SU-DHL-6 (cell line): Measurements from ENCODE around the gene RIMBP2.

Experiments
- H2AFZ ChIP-seq: fragments of 200-600 bp; sonication (generic); 2 replicates; pipeline ENCODE4 v1.6.1; 2014; ENCODE audit warnings: low read depth, mild to moderate bottlenecking, moderate library complexity, mixed read lengths, antibody characterized with exemption, low read length; ENCODE audit not compliant: severe bottlenecking
- H3F3A ChIP-seq: fragments of 200-600 bp; shearing (Covaris generic); 2 replicates; pipeline ENCODE4 v1.6.0; 2016; ENCODE audit warnings: antibody characterized with exemption, mild to moderate bottlenecking; ENCODE audit not compliant: insufficient read depth
- H3K27ac ChIP-seq: fragments of 200-600 bp; sonication (generic); 2 replicates; pipeline ENCODE4 v1.5.1; 2016; ENCODE audit warnings: low read depth, mild to moderate bottlenecking, low read length, moderate library complexity, mixed read lengths
- H3K27me3 ChIP-seq: fragments of 200-600 bp; sonication (generic), shearing (Covaris generic); 2 replicates; pipeline ENCODE4 v1.6.0; 2014; ENCODE audit warnings: mild to moderate bottlenecking, low read length
- H3K36me3 ChIP-seq: fragments of 200-600 bp; sonication (generic); 2 replicates; pipeline ENCODE4 v1.6.1; 2014; ENCODE audit warnings: mild to moderate bottlenecking, low read length, mixed read lengths
- H3K4me2 ChIP-seq: fragments of 300-600, 200-600 bp; shearing (Covaris generic), sonication (generic); 2 replicates; pipeline ENCODE4 v1.6.0; 2014; ENCODE audit warnings: low read length, low read depth, mild to moderate bottlenecking; ENCODE audit not compliant: poor library complexity, severe bottlenecking
- H3K4me3 ChIP-seq: fragments of 200-600 bp; sonication (generic); 2 replicates; pipeline ENCODE4 v1.5.1; 2014; ENCODE audit warnings: antibody characterized with exemption, low read length, mild to moderate bottlenecking, mixed read lengths; ENCODE audit not compliant: insufficient read depth, poor library complexity, severe bottlenecking
- H3K79me2 ChIP-seq: fragments of 200-600 bp; sonication (generic); 2 replicates; pipeline ENCODE4 v1.6.1; 2014; ENCODE audit warnings: mild to moderate bottlenecking, low read length, moderate library complexity; ENCODE audit not compliant: insufficient read depth
- H3K9ac ChIP-seq: fragments of 200-600 bp; sonication (generic); 2 replicates; pipeline ENCODE4 v1.7.0; 2014; ENCODE audit warnings: mild to moderate bottlenecking, low read length
- H3K9me2 ChIP-seq: fragments of 200-600 bp; sonication (generic); replicated peaks from 2 replicates; pipeline ENCODE4 v1.6.1; 2014; ENCODE audit warnings: low read length; ENCODE audit not compliant: insufficient read depth
- H3K9me3 ChIP-seq: fragments of 200-600 bp; sonication (generic); 2 replicates; pipeline ENCODE4 v1.6.1; 2014; ENCODE audit warnings: low read length, mixed read lengths; ENCODE audit not compliant: insufficient read depth
- H4K20me1 ChIP-seq: fragments of 200-600 bp; sonication (generic); 2 replicates; pipeline ENCODE4 v1.6.1; 2014; ENCODE audit warnings: low read depth, mild to moderate bottlenecking, antibody characterized with exemption, low read length, moderate library complexity, mixed read lengths
- EZH2phosphoT487 ChIP-seq: fragments of 200-600 bp; sonication (generic), shearing (Covaris generic); conservative IDR thresholded peaks from 2 replicates; pipeline ENCODE4 v1.6.1; 2018; ENCODE audit warnings: mild to moderate bottlenecking, antibody characterized with exemption, low read length, moderate library complexity, mixed read lengths
- TF ChIP-seq, protein P1 (sequence below): fragments of 200-600 bp; sonication (generic); IDR thresholded peaks from one replicate; pipeline ENCODE4 v1.5.1; 2017; ENCODE audit warnings: antibody characterized with exemption, mild to moderate bottlenecking, low read length, moderate library complexity; ENCODE audit not compliant: insufficient read depth, poor library complexity, severe bottlenecking

RIMBP2 gene

DNA sequence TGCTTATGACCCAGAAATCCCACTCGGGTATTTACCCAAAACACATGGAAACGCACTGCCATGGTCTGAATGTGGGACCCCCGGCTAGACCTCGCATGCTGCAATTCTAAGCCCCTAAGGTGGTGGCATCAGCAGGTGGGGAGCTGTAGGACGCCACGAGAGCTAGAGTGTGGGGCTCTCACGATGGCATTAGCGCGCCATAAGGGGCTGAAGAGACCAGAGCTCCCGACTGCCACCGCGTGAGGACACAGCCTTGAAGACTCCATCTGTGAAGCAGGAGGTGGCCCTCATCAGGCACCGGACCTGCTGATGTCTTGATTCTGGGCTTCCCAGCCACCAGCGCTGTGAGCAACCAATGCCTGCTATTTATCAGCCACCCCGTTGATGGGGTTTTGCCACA is 40.3 kb downstream of the RIMBP2 start:
- no peak for TF ChIP-seq EZH2phosphoT487
- TF ChIP-seq, protein P1, sequence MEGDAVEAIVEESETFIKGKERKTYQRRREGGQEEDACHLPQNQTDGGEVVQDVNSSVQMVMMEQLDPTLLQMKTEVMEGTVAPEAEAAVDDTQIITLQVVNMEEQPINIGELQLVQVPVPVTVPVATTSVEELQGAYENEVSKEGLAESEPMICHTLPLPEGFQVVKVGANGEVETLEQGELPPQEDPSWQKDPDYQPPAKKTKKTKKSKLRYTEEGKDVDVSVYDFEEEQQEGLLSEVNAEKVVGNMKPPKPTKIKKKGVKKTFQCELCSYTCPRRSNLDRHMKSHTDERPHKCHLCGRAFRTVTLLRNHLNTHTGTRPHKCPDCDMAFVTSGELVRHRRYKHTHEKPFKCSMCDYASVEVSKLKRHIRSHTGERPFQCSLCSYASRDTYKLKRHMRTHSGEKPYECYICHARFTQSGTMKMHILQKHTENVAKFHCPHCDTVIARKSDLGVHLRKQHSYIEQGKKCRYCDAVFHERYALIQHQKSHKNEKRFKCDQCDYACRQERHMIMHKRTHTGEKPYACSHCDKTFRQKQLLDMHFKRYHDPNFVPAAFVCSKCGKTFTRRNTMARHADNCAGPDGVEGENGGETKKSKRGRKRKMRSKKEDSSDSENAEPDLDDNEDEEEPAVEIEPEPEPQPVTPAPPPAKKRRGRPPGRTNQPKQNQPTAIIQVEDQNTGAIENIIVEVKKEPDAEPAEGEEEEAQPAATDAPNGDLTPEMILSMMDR, result no peak
- Histone ChIP-seq H3K79me2 (no peaks in the 10 kb centered on the region), H2AFZ (no peak overlapping the region), H3K36me3 (no peaks in the 10 kb centered on the region), H3K9ac (no peak overlapping the region), H3K4me2 (no peak overlapping the region), H3K4me3 (no peak overlapping the region), H3K27me3 (no peaks in the 10 kb centered on the region), H3F3A (no peaks in the 10 kb centered on the region), H3K9me2 (no peaks in the 10 kb centered on the region), H4K20me1 (no peaks in the 10 kb centered on the region), H3K27ac (no peak overlapping the region), H3K9me3 (no peaks in the 10 kb centered on the region)

DNA sequence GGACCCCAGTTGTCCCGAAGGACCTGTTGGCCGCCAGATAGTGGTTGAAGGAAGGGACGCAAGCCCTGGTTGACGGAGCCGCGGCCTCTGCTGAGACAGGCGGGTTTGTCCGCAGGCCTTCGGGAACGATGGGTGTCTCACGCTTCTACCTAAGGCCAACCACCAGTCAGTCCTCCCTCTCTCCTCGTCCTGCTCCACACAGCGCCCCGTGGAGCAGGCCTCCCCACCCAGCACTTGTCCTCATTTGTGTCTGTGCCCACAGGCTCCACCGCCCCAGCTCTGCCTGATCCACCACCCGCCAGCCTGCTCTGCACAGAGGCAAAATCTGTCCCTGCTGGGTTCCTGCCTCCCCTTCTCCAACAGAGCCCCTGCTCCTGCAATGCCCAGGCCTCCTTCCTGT is 41.0 kb downstream of the RIMBP2 start:
- H3K79me2 ChIP-seq, result no peaks in the 10 kb centered on the region
- TF ChIP-seq EZH2phosphoT487, result no peak
- TF ChIP-seq, protein P1, result no peak
- no peak overlapping the region for H3K4me2 ChIP-seq
- H3K27me3 ChIP-seq, result no peaks in the 10 kb centered on the region
- H3K9me3 ChIP-seq, result no peaks in the 10 kb centered on the region
- no peaks in the 10 kb centered on the region for H3K36me3 ChIP-seq
- no peaks in the 10 kb centered on the region for H3F3A ChIP-seq
- no peak overlapping the region for H3K4me3 ChIP-seq
- H3K9ac ChIP-seq, result no peak overlapping the region
- H3K9me2 ChIP-seq, result no peaks in the 10 kb centered on the region
- H2AFZ ChIP-seq, result no peak overlapping the region
- H4K20me1 ChIP-seq, result no peaks in the 10 kb centered on the region
- no peak overlapping the region for H3K27ac ChIP-seq

DNA sequence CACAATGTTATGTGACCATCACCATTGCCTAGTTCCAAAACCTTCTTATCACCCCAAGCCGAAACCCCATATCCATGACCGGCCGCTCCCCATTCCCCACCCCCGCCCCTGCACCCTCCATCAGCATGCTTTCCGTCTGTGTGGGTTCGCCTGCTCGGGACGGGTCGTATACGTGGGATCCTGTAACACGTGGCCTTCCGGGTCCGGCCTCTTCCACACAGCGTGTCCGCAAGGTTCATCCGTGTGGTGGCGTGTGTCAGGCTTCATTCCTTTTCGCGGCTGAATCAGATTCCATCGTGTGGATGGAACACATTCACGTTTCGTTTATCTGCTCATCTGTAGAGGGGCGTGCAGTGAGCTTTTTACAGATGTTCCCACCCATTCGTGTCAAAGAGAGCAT is 41.4 kb downstream of the RIMBP2 start:
- no peak overlapping the region for H2AFZ ChIP-seq
- no peaks in the 10 kb centered on the region for H4K20me1 ChIP-seq
- no peaks in the 10 kb centered on the region for H3K79me2 ChIP-seq
- H3K4me2 ChIP-seq, result no peak overlapping the region
- H3K9ac ChIP-seq, result no peak overlapping the region
- H3K9me3 ChIP-seq, result no peaks in the 10 kb centered on the region
- H3K27me3 ChIP-seq, result no peaks in the 10 kb centered on the region
- TF ChIP-seq EZH2phosphoT487, result no peak
- TF ChIP-seq, protein P1, result no peak
- no peak overlapping the region for H3K27ac ChIP-seq
- no peaks in the 10 kb centered on the region for H3K36me3 ChIP-seq
- no peaks in the 10 kb centered on the region for H3F3A ChIP-seq
- no peak overlapping the region for H3K4me3 ChIP-seq
- no peaks in the 10 kb centered on the region for H3K9me2 ChIP-seq
